ENCODE data around the gene HELZ. TPM values are rescaled to one million over a fixed set of nuclear protein-coding genes. Genes with fewer than 3 reads are reported as not detected.

The HELZ gene
- total RNA-seq, 1 experiment from 2014 or later, result 31.3 TPM

DNA sequence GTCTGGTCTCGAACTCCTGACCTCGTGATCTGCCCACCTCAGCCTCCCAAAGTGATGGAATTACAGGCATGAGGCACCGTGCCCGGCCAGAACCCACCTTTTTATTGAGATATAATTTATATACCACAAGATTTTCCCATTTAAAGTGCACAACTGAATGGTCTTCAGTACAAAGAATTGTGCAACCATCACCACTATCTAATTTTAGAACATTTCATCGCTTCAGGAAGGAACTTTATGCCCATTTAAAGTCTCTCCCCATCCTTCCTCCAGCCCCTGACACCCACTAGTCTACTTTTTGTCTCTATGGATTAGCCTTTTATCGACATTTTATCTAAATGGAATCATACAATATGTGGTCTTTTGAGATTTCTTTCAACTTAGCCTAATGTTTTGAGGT lies 25.4 kb upstream of the HELZ start:
- no peak overlapping the region for H3K9ac ChIP-seq (ENCODE audit: low read length)
- no peaks in the 10 kb centered on the region for H3K4me1 ChIP-seq (ENCODE audit: insufficient read depth, low read length)
- DNase-seq (no peak), ATAC-seq (no peak)
- BruUV-seq (replicated peaks), result no TSS peak
- intact Hi-C loops (cut with micrococcal nuclease), result no loop called here
- H3K9me2 ChIP-seq (replicated peaks; ENCODE audit: low read length), result no peaks in the 10 kb centered on the region
- no peak overlapping the region for H3K4me2 ChIP-seq (ENCODE audit: low read length)
- no peaks in the 10 kb centered on the region for H3K27me3 ChIP-seq (ENCODE audit: low read length)
- no peak overlapping the region for H2AFZ ChIP-seq (ENCODE audit: low read length)
- no peaks in the 10 kb centered on the region for H4K20me1 ChIP-seq (ENCODE audit: low read length)
- H3K36me3 ChIP-seq (ENCODE audit: low read depth, low read length), result no peaks in the 10 kb centered on the region
- no peaks in the 10 kb centered on the region for H3K79me2 ChIP-seq (ENCODE audit: low read length)
- H3K9me3 ChIP-seq (ENCODE audit: low read length), result no peaks in the 10 kb centered on the region
- TF ChIP-seq, protein P1, sequence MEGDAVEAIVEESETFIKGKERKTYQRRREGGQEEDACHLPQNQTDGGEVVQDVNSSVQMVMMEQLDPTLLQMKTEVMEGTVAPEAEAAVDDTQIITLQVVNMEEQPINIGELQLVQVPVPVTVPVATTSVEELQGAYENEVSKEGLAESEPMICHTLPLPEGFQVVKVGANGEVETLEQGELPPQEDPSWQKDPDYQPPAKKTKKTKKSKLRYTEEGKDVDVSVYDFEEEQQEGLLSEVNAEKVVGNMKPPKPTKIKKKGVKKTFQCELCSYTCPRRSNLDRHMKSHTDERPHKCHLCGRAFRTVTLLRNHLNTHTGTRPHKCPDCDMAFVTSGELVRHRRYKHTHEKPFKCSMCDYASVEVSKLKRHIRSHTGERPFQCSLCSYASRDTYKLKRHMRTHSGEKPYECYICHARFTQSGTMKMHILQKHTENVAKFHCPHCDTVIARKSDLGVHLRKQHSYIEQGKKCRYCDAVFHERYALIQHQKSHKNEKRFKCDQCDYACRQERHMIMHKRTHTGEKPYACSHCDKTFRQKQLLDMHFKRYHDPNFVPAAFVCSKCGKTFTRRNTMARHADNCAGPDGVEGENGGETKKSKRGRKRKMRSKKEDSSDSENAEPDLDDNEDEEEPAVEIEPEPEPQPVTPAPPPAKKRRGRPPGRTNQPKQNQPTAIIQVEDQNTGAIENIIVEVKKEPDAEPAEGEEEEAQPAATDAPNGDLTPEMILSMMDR (conservative IDR thresholded peaks at IDR 0.05; ENCODE audit: low read depth, low read length), result no peak
- TF ChIP-seq EZH2 (IDR thresholded peaks at IDR 0.05; ENCODE audit: low read length, unreplicated experiment) (no peak), EZH2phosphoT487 (IDR thresholded peaks at IDR 0.05; ENCODE audit: borderline replicate concordance, low read length) (no peak)
- ChIA-PET CTCF (interaction anchor here (0.6 kb wide), 1 partner anchor 174 kb away, joined by 3 read pairs; no protein-coding TSS in a partner anchor), POLR2A (ENCODE audit: unreplicated experiment) (no interaction called here)
- no peak overlapping the region for H3K27ac ChIP-seq (ENCODE audit: low read length)
- H3F3A ChIP-seq (ENCODE audit: low read length, unreplicated experiment), result no peaks in the 10 kb centered on the region
- H3K4me3 ChIP-seq (ENCODE audit: low read length), result no peak overlapping the region

- Histone ChIP-seq H2AFZ (ENCODE audit: low read length) (no peak overlapping the region), H3K9me2 (replicated peaks; ENCODE audit: low read length) (no peaks in the 10 kb centered on the region), H3K4me3 (ENCODE audit: low read length) (no peak overlapping the region), H3K27ac (ENCODE audit: low read length) (no peak overlapping the region), H3K9me3 (ENCODE audit: low read length) (no peaks in the 10 kb centered on the region), H3K79me2 (ENCODE audit: low read length) (no peaks in the 10 kb centered on the region), H3K36me3 (ENCODE audit: low read depth, low read length) (no peaks in the 10 kb centered on the region), H3K4me2 (ENCODE audit: low read length) (no peak overlapping the region), H3F3A (ENCODE audit: low read length, unreplicated experiment) (no peaks in the 10 kb centered on the region), H3K9ac (ENCODE audit: low read length) (no peak overlapping the region), H3K4me1 (ENCODE audit: insufficient read depth, low read length) (no peaks in the 10 kb centered on the region), H3K27me3 (ENCODE audit: low read length) (no peaks in the 10 kb centered on the region), H4K20me1 (ENCODE audit: low read length) (no peaks in the 10 kb centered on the region)
- CTCF ChIA-PET, result no interaction called here
- POLR2A ChIA-PET (ENCODE audit: unreplicated experiment), result interaction anchor here (0.6 kb wide), 1 partner anchor 10 kb away, joined by 3 read pairs; no protein-coding TSS in a partner anchor
- intact Hi-C loops (cut with micrococcal nuclease), result no loop called here
- DNase-seq (no peak), ATAC-seq (no peak)
- no TSS peak for BruUV-seq (replicated peaks)
- TF ChIP-seq EZH2phosphoT487 (IDR thresholded peaks at IDR 0.05; ENCODE audit: borderline replicate concordance, low read length), result no peak
- no peak for TF ChIP-seq EZH2 (IDR thresholded peaks at IDR 0.05; ENCODE audit: low read length, unreplicated experiment)
- TF ChIP-seq, protein P1 (conservative IDR thresholded peaks at IDR 0.05; ENCODE audit: low read depth, low read length), result no peak
Observed at GRCh38 chr17:67266496-67266895, 21.5 kb upstream of the HELZ start.

- POLR2A ChIA-PET (ENCODE audit: unreplicated experiment), result no interaction called here
Observed at GRCh38 chr17:67265436-67266019, 20.5 kb upstream of the HELZ start.

More at GRCh38 chr17:67265436-67266019, 20.5 kb upstream of the HELZ start:
- Histone ChIP-seq H3K4me3 (ENCODE audit: low read length) (no peak overlapping the region), H3K9ac (ENCODE audit: low read length) (no peak overlapping the region), H4K20me1 (ENCODE audit: low read length) (no peaks in the 10 kb centered on the region), H3K27ac (ENCODE audit: low read length) (no peak overlapping the region), H3K4me1 (ENCODE audit: insufficient read depth, low read length) (no peaks in the 10 kb centered on the region), H3K9me2 (replicated peaks; ENCODE audit: low read length) (no peaks in the 10 kb centered on the region), H2AFZ (ENCODE audit: low read length) (no peak overlapping the region), H3K79me2 (ENCODE audit: low read length) (no peaks in the 10 kb centered on the region), H3F3A (ENCODE audit: low read length, unreplicated experiment) (no peaks in the 10 kb centered on the region), H3K27me3 (ENCODE audit: low read length) (no peaks in the 10 kb centered on the region), H3K36me3 (ENCODE audit: low read depth, low read length) (no peaks in the 10 kb centered on the region), H3K4me2 (ENCODE audit: low read length) (no peak overlapping the region), H3K9me3 (ENCODE audit: low read length) (no peaks in the 10 kb centered on the region)
- BruUV-seq (replicated peaks), result no TSS peak
- TF ChIP-seq EZH2phosphoT487 (IDR thresholded peaks at IDR 0.05; ENCODE audit: borderline replicate concordance, low read length), result no peak
- TF ChIP-seq, protein P1 (conservative IDR thresholded peaks at IDR 0.05; ENCODE audit: low read depth, low read length), result no peak
- no peak for TF ChIP-seq EZH2 (IDR thresholded peaks at IDR 0.05; ENCODE audit: low read length, unreplicated experiment)
- CTCF ChIA-PET, result no interaction called here
- no peak for DNase-seq
- ATAC-seq, result no peak
- intact Hi-C loops (cut with micrococcal nuclease), result no loop called here

Measured in PC-3 (cell line).